ENCODE measurements around the gene KIAA0586. TPM values are rescaled to one million over a fixed set of nuclear protein-coding genes. Genes with fewer than 3 reads are reported as not detected.
"Not testable (repeated sequence)": the region's sequence is repeated elsewhere in the genome, so short reads cannot be mapped to it uniquely, and the experiment has no call there.

Gene KIAA0586
- total RNA-seq, 1 experiment from 2014 or later, result 42.3 TPM

- no peak overlapping the region for H3K27ac ChIP-seq (ENCODE audit: low read length)
- H3K4me2 ChIP-seq (ENCODE audit: low read depth, low read length, poor library complexity, severe bottlenecking), result no peak overlapping the region
- H3K9me2 ChIP-seq (replicated peaks; ENCODE audit: insufficient read depth, low read length), result no peaks in the 10 kb centered on the region
- no peaks in the 10 kb centered on the region for H3K4me1 ChIP-seq (ENCODE audit: low read length)
- DNase-seq, result no peak
- H3K4me3 ChIP-seq (ENCODE audit: low read length), result no peak overlapping the region
- no peaks in the 10 kb centered on the region for H4K20me1 ChIP-seq (ENCODE audit: insufficient read depth, low read depth, low read length)
- H2AFZ ChIP-seq (ENCODE audit: low read length), result no peak overlapping the region
- H3K9ac ChIP-seq (ENCODE audit: low read length), result no peak overlapping the region
- H3K79me2 ChIP-seq (ENCODE audit: low read length), result no peaks in the 10 kb centered on the region; the same call in none of the 2 replicates
- peaks cover 41% of the 10 kb centered on the region; the same call in 1 of the 2 replicates for H3K36me3 ChIP-seq (ENCODE audit: insufficient read depth, low read length)
- no peaks in the 10 kb centered on the region for H3K9me3 ChIP-seq (ENCODE audit: low read length)
- no peaks in the 10 kb centered on the region for H3K27me3 ChIP-seq (ENCODE audit: low read length)
These were observed 40.1 kb downstream of the KIAA0586 start for GRCh38 chr14:58467575-58467974.

DNA sequence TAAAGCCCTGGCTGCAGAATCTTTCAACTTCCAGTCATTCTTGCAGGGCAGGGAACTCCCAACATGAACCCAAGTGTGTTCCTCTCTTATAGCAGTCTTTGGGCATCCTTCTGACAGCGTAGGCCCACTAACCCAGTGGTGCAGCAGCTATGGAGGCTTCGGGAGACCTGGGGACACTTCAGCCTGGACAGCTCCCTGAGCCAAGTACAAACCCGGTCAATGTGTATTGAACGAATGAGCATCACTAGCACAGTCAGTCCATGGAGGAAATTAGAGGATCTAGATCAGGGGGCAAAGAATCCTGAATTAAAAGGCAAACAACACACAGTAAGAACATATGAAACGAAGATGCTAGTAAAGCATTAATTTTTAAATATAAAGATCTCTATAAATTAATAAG lies 41.8 kb downstream of the KIAA0586 start:
- H3K9ac ChIP-seq (ENCODE audit: low read length), result no peak overlapping the region
- no peaks in the 10 kb centered on the region for H3K9me2 ChIP-seq (replicated peaks; ENCODE audit: insufficient read depth, low read length)
- H3K4me2 ChIP-seq (ENCODE audit: low read depth, low read length, poor library complexity, severe bottlenecking), result no peak overlapping the region
- H3K27ac ChIP-seq (ENCODE audit: low read length), result no peak overlapping the region
- H4K20me1 ChIP-seq (ENCODE audit: insufficient read depth, low read depth, low read length), result no peaks in the 10 kb centered on the region
- H3K9me3 ChIP-seq (ENCODE audit: low read length), result no peaks in the 10 kb centered on the region
- no peak for DNase-seq
- no peaks in the 10 kb centered on the region for H3K27me3 ChIP-seq (ENCODE audit: low read length)
- peaks cover 29% of the 10 kb centered on the region; the same call in 1 of the 2 replicates for H3K36me3 ChIP-seq (ENCODE audit: insufficient read depth, low read length)
- no peaks in the 10 kb centered on the region; the same call in 1 of the 2 replicates for H3K79me2 ChIP-seq (ENCODE audit: low read length)
- no peak overlapping the region for H3K4me3 ChIP-seq (ENCODE audit: low read length)
- no peaks in the 10 kb centered on the region for H3K4me1 ChIP-seq (ENCODE audit: low read length)
- no peak overlapping the region for H2AFZ ChIP-seq (ENCODE audit: low read length)

GRCh38 chr14:58476320-58476719 lies 48.8 kb downstream of the KIAA0586 start:
- Histone ChIP-seq H3K9me3 (ENCODE audit: low read length) (no peaks in the 10 kb centered on the region), H3K4me3 (ENCODE audit: low read length) (no peak overlapping the region), H3K4me1 (ENCODE audit: low read length) (peaks cover 15% of the 10 kb centered on the region), H4K20me1 (ENCODE audit: insufficient read depth, low read depth, low read length) (no peaks in the 10 kb centered on the region), H3K27ac (ENCODE audit: low read length) (no peak overlapping the region), H3K79me2 (ENCODE audit: low read length) (no peaks in the 10 kb centered on the region), H3K27me3 (ENCODE audit: low read length) (no peaks in the 10 kb centered on the region), H3K4me2 (ENCODE audit: low read depth, low read length, poor library complexity, severe bottlenecking) (no peak overlapping the region), H3K9ac (ENCODE audit: low read length) (no peak overlapping the region), H2AFZ (ENCODE audit: low read length) (no peak overlapping the region), H3K36me3 (ENCODE audit: insufficient read depth, low read length) (peaks cover 35% of the 10 kb centered on the region; the same call in 1 of the 2 replicates), H3K9me2 (replicated peaks; ENCODE audit: insufficient read depth, low read length) (no peaks in the 10 kb centered on the region)
- no peak for DNase-seq

- Histone ChIP-seq H4K20me1 (ENCODE audit: insufficient read depth, low read depth, low read length) (no peaks in the 10 kb centered on the region), H3K36me3 (ENCODE audit: insufficient read depth, low read length) (peaks cover 36% of the 10 kb centered on the region; the same call in 1 of the 2 replicates), H3K4me1 (ENCODE audit: low read length) (peaks cover 15% of the 10 kb centered on the region), H3K27me3 (ENCODE audit: low read length) (no peaks in the 10 kb centered on the region), H3K27ac (ENCODE audit: low read length) (no peak overlapping the region), H3K9me2 (replicated peaks; ENCODE audit: insufficient read depth, low read length) (no peaks in the 10 kb centered on the region), H3K4me3 (ENCODE audit: low read length) (no peak overlapping the region), H2AFZ (ENCODE audit: low read length) (no peak overlapping the region), H3K4me2 (ENCODE audit: low read depth, low read length, poor library complexity, severe bottlenecking) (no peak overlapping the region), H3K79me2 (ENCODE audit: low read length) (no peaks in the 10 kb centered on the region), H3K9me3 (ENCODE audit: low read length) (no peaks in the 10 kb centered on the region), H3K9ac (ENCODE audit: low read length) (no peak overlapping the region)
- DNase-seq, result no peak
These were observed 50.1 kb downstream of the KIAA0586 start for GRCh38 chr14:58477653-58478052.

DNA sequence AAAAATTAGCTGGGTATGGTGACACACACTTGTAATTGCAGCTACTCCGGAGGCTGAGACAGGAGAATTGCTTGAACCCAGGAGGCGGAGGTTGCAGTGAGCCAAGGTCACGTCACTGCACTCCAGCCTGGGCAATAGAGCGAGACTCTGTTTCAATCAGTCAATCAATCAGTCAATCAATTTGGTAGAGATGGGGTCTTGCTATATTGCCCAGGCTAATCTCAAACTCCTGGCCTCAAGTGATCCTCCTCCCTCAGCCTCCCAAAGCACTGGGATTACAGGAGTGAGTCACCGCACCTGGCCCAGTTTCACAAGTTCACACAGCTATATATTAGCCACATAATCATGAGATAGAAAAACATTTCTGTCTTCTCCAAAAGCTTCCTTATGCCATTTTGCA lies 50.8 kb downstream of the KIAA0586 start:
- H2AFZ ChIP-seq (ENCODE audit: low read length); DNase-seq; H4K20me1 ChIP-seq (ENCODE audit: insufficient read depth, low read depth, low read length); H3K9ac ChIP-seq (ENCODE audit: low read length); H3K9me2 ChIP-seq (replicated peaks; ENCODE audit: insufficient read depth, low read length); H3K4me3 ChIP-seq (ENCODE audit: low read length); H3K4me2 ChIP-seq (ENCODE audit: low read depth, low read length, poor library complexity, severe bottlenecking); H3K27ac ChIP-seq (ENCODE audit: low read length); H3K27me3 ChIP-seq (ENCODE audit: low read length); H3K79me2 ChIP-seq (ENCODE audit: low read length); H3K9me3 ChIP-seq (ENCODE audit: low read length): not testable (repeated sequence)
- Histone ChIP-seq H3K4me1 (ENCODE audit: low read length) (peaks cover 15% of the 10 kb centered on the region), H3K36me3 (ENCODE audit: insufficient read depth, low read length) (peaks cover 40% of the 10 kb centered on the region; the same call in 1 of the 2 replicates)

- H3K4me1 ChIP-seq (ENCODE audit: low read length), result peaks cover 15% of the 10 kb centered on the region
- no peak overlapping the region for H3K4me3 ChIP-seq (ENCODE audit: low read length)
- H4K20me1 ChIP-seq (ENCODE audit: insufficient read depth, low read depth, low read length), result no peaks in the 10 kb centered on the region
- H3K9me2 ChIP-seq (replicated peaks; ENCODE audit: insufficient read depth, low read length), result no peaks in the 10 kb centered on the region
- peak overlapping the region; percentile 33 for H3K4me2 ChIP-seq (ENCODE audit: low read depth, low read length, poor library complexity, severe bottlenecking)
- H3K27ac ChIP-seq (ENCODE audit: low read length), result peak overlapping the region; percentile 18; the same call in 1 of the 2 replicates
- no peaks in the 10 kb centered on the region; the same call in 1 of the 2 replicates for H3K79me2 ChIP-seq (ENCODE audit: low read length)
- H3K27me3 ChIP-seq (ENCODE audit: low read length), result no peaks in the 10 kb centered on the region
- H3K9ac ChIP-seq (ENCODE audit: low read length), result no peak overlapping the region
- 0 out of 2 replicates have a peak overlapping the region, but pooled peaks have one; percentile 7 for H2AFZ ChIP-seq (ENCODE audit: low read length)
- DNase-seq, result peak; percentile 77
- peaks cover 34% of the 10 kb centered on the region; the same call in 1 of the 2 replicates for H3K36me3 ChIP-seq (ENCODE audit: insufficient read depth, low read length)
- no peaks in the 10 kb centered on the region for H3K9me3 ChIP-seq (ENCODE audit: low read length)
These were observed 52.5 kb downstream of the KIAA0586 start for GRCh38 chr14:58479975-58480374.

DNA sequence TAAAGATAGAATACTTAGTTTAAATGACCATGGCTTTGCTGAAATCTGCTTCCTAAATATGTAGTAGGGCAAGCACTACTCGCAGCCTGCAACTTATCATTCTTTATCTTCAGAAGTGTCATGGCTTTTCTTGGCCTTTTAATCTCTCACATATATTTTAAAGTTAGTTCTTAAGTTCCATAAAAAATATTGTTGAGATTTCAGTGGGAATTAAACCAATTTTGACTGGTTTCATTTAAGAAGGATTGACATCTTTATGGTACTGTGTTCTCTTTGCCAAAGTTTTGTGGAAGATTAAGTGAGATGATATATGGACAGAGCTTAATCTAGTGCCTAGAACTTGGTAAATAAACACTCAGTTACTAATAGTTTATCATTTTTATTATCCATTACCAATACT lies 56.7 kb downstream of the KIAA0586 start:
- H3K27ac ChIP-seq (ENCODE audit: low read length), result no peak overlapping the region
- H3K4me2 ChIP-seq (ENCODE audit: low read depth, low read length, poor library complexity, severe bottlenecking), result no peak overlapping the region
- H3K9ac ChIP-seq (ENCODE audit: low read length), result no peak overlapping the region
- H3K9me3 ChIP-seq (ENCODE audit: low read length), result no peaks in the 10 kb centered on the region
- H3K79me2 ChIP-seq (ENCODE audit: low read length), result peaks cover 5% of the 10 kb centered on the region; the same call in 1 of the 2 replicates
- H3K4me3 ChIP-seq (ENCODE audit: low read length), result no peak overlapping the region
- no peak for DNase-seq
- H4K20me1 ChIP-seq (ENCODE audit: insufficient read depth, low read depth, low read length), result no peaks in the 10 kb centered on the region
- H3K9me2 ChIP-seq (replicated peaks; ENCODE audit: insufficient read depth, low read length), result no peaks in the 10 kb centered on the region
- no peaks in the 10 kb centered on the region for H3K27me3 ChIP-seq (ENCODE audit: low read length)
- H2AFZ ChIP-seq (ENCODE audit: low read length), result no peak overlapping the region
- peaks cover 14% of the 10 kb centered on the region for H3K4me1 ChIP-seq (ENCODE audit: low read length)
- peaks cover 37% of the 10 kb centered on the region for H3K36me3 ChIP-seq (ENCODE audit: insufficient read depth, low read length)

DNA sequence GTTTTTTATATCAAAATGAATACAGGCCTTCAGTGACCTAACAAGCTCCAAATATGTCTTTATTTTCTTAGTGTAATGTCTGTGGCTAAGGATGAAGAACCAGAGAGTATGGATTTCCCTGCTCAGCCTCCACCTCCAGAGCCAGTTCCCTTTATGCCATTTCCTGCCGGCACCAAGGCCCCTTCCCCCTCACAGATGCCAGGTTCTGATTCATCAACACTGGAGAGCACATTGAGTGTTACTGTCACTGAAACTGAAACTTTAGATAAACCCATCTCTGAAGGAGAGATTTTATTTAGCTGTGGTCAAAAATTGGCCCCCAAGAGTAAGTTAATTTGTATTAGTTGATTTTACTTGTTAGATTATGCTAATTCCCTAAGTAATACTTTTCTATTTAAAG lies 61.0 kb downstream of the KIAA0586 start:
- H3K27me3 ChIP-seq (ENCODE audit: low read length), result no peaks in the 10 kb centered on the region
- H3K4me2 ChIP-seq (ENCODE audit: low read depth, low read length, poor library complexity, severe bottlenecking), result no peak overlapping the region
- no peak overlapping the region for H3K4me3 ChIP-seq (ENCODE audit: low read length)
- no peaks in the 10 kb centered on the region for H3K4me1 ChIP-seq (ENCODE audit: low read length)
- no peaks in the 10 kb centered on the region for H4K20me1 ChIP-seq (ENCODE audit: insufficient read depth, low read depth, low read length)
- peaks cover 5% of the 10 kb centered on the region; the same call in 1 of the 2 replicates for H3K79me2 ChIP-seq (ENCODE audit: low read length)
- no peaks in the 10 kb centered on the region for H3K9me2 ChIP-seq (replicated peaks; ENCODE audit: insufficient read depth, low read length)
- DNase-seq, result no peak
- H3K9ac ChIP-seq (ENCODE audit: low read length), result no peak overlapping the region
- H2AFZ ChIP-seq (ENCODE audit: low read length), result no peak overlapping the region
- H3K36me3 ChIP-seq (ENCODE audit: insufficient read depth, low read length), result peaks cover 41% of the 10 kb centered on the region
- no peak overlapping the region for H3K27ac ChIP-seq (ENCODE audit: low read length)
- H3K9me3 ChIP-seq (ENCODE audit: low read length), result no peaks in the 10 kb centered on the region
